Articular chondrocyte of knee joint (primary cell): ENCODE measurements around the gene GMPPA. TPM values are rescaled to one million over a fixed set of nuclear protein-coding genes. Genes with fewer than 3 reads are reported as not detected.

Experiments used
- small RNA-seq: library from RNA; depleted of rRNA; stranded (forward); fragments of <200 nt; gene quantifications from one replicate; pipeline ENCODE3, GENCODE V24; 2012
- total RNA-seq: library from RNA; depleted of rRNA; stranded (reverse); fragments of >200 nt; gene quantifications from 2 replicates; pipeline ENCODE4 v1.2.3, GENCODE V29; 2012

The GMPPA gene
- total RNA-seq = 44.3 and 46.0 TPM in 2 replicates

DNA sequence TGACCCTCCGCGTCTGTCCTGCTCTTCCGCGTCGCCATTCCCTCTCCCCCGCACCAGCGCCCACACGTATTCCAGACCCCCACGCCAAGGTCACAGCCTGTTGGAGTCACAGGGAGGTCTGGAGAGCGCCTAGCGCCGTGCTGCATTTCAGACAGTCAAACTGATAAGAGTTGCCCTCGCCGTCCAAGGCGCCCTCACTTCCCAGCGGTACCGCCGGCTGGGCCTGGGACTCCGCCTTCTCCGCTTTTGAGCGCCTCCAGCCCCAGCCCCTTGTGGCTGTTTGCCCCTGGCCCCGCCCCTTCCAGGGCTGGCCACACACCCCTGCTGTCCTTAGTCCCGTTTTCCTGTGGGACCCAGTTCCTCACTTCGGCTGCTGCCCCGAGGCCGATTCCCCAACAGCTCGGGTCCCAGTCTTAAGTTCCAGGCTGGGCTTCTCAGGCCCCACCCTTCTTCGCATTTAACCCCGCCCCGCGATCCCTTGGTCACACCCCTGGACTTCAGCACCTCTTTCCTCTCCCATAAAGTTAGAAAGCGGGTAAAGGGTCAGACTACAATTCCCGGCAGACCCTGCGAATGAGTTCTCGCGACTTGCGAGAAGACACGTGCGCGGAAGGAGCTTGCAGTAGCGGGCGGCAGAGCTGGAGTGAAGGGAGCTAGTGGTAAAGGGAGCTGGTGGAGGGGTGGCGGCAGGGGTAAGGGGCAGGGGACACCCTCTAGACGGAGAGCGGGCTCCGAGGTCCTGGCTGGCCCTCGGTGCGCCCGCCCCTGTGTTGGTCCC, at the start of gene GMPPA:
GMPPA (plus strand) TSS at position 612 of the 778 bp plus-strand sequence. CDS start 1,085 bp downstream, outside the sequence.

GRCh38 chr2:219514196-219514761, 15.6 kb downstream of the GMPPA start, which contains the start of gene ASIC4:
TSS of gene ASIC4 (plus strand) at chr2:219514482. CDS start at chr2:219514725, 243 bp downstream.

DNA sequence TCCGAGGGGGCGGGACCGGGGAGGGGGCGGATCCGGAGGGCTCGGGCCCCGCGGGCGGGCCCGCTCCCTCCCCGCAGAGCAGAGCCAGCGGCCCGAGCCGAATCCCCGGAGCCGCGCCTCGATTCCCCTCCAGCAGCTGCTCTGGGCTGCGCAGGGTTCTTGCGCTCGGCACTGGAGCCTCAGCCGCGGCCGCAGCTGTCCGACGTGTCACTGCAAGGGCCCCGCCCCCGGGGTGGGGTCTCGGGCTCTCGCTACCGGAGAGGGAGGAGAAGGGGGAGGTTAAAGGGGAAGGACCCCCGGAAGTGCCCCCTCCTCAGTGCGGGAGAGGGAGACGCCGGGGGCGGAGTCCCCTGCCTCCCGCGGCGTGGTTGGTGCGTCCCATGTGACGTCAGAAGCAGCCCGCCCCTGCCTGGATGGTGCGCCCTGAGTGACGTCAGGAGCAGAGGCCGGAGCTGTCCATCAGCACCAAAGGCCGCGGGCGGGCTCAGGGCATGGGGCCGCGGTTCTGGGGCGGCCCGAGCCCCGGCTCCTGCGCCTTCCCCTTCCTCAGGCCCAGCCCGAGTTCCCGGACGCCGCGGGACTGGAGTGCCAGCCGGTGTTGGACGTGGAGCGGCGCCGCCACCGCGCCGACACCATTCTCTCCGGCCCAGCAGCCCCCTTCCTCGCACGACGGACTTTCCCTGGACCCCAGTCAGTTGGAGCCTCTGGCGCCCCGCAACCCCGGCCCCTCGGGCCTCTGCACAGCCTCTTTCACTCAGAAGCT, 45.1 kb downstream of the GMPPA start, which contains the start of the genes CHPF and TMEM198:
CHPF (minus strand) TSS at position 214 of the 763 bp plus-strand sequence. CDS start 271 bp downstream, outside the sequence.
TMEM198 (plus strand) TSS at position 433 of the 763 bp plus-strand sequence. CDS start 700 bp downstream, outside the sequence.

Small RNA genes lying within 50 kb of the gene (small RNA-seq; reads per million reads assigned to genes)
- gene MIR3132 = not detected

Other genes starting within 250 kb of the GMPPA start
- gene TUBA4B, start 245.6 kb upstream of the GMPPA start, total RNA-seq = not detected in 2 replicates
- 26.5 and 28.6 TPM in 2 replicates for gene TUBA4A, start 245.0 kb upstream of the GMPPA start, total RNA-seq
- 36.3 and 50.0 TPM in 2 replicates for gene DNAJB2, start 219.5 kb upstream of the GMPPA start, total RNA-seq
- gene PTPRN, start 189.5 kb upstream of the GMPPA start, total RNA-seq = 0.13 and 0.43 TPM in 2 replicates
- gene RESP18, start 166.1 kb upstream of the GMPPA start, total RNA-seq = not detected in 2 replicates
- 43.6 and 52.8 TPM in 2 replicates for gene DNPEP, start 111.0 kb upstream of the GMPPA start, total RNA-seq
- gene DES, start 80.5 kb upstream of the GMPPA start, total RNA-seq = 0.76 and 1.6 TPM in 2 replicates
- gene SPEG, start 64.0 kb upstream of the GMPPA start, total RNA-seq = 18.6 and 28.7 TPM in 2 replicates
- gene ASIC4, start 15.6 kb downstream of the GMPPA start, total RNA-seq = under 0.01 TPM in 1 of 2 replicates, not detected in the other
- gene CHPF, start 44.9 kb downstream of the GMPPA start, total RNA-seq = 102 and 129 TPM in 2 replicates
- gene TMEM198, start 45.1 kb downstream of the GMPPA start, total RNA-seq = 1.1 and 1.3 TPM in 2 replicates
- 57.1 and 60.0 TPM in 2 replicates for gene OBSL1, start 72.6 kb downstream of the GMPPA start, total RNA-seq
- 0.11 and 0.26 TPM in 2 replicates for gene INHA, start 73.4 kb downstream of the GMPPA start, total RNA-seq
- 12.1 and 12.3 TPM in 2 replicates for gene STK11IP, start 99.0 kb downstream of the GMPPA start, total RNA-seq
- gene SLC4A3, start 128.7 kb downstream of the GMPPA start, total RNA-seq = 3.6 and 3.8 TPM in 2 replicates